Hepatocyte (in vitro differentiated cells): ENCODE results near the gene IL4R. TPM values are rescaled to one million over a fixed set of nuclear protein-coding genes. Genes with fewer than 3 reads are reported as not detected.

Experiments
- DNase-seq: peaks from one replicate; pipeline ENCODE4 v3.0.0-alpha.2; 2016; ENCODE audit warnings: low spot score
- H2AFZ ChIP-seq: fragments of 200-600 bp; sonication (generic); 2 replicates; pipeline ENCODE4 v1.6.0; 2016; ENCODE audit warnings: antibody characterized with exemption, mild to moderate bottlenecking
- H3K27ac ChIP-seq: fragments of 200-600 bp; sonication (generic); 2 replicates; pipeline ENCODE4 v1.5.1; 2016; ENCODE audit warnings: mild to moderate bottlenecking
- H3K27me3 ChIP-seq: fragments of 200-600 bp; sonication (generic); 2 replicates; pipeline ENCODE4 v1.6.1; 2016
- H3K36me3 ChIP-seq: fragments of 200-600 bp; sonication (generic); replicated peaks from 2 replicates; pipeline ENCODE4 v1.5.1; 2016; ENCODE audit warnings: low read depth; ENCODE audit not compliant: insufficient read depth
- H3K4me1 ChIP-seq: fragments of 200-600 bp; sonication (generic); 2 replicates; pipeline ENCODE4 v1.5.1; 2016; ENCODE audit warnings: mild to moderate bottlenecking, moderate library complexity; ENCODE audit not compliant: insufficient read depth
- H3K4me2 ChIP-seq: fragments of 200-600 bp; sonication (generic); 2 replicates; pipeline ENCODE4 v1.6.0; 2016
- H3K4me3 ChIP-seq: fragments of 200-600 bp; sonication (generic); 2 replicates; pipeline ENCODE4 v1.5.1; 2016; ENCODE audit warnings: mild to moderate bottlenecking
- H3K79me2 ChIP-seq: fragments of 200-600 bp; sonication (generic); 2 replicates; pipeline ENCODE4 v1.6.0; 2017; ENCODE audit warnings: mild to moderate bottlenecking
- H3K9me2 ChIP-seq: fragments of 200-600 bp; sonication (generic); replicated peaks from 2 replicates; pipeline ENCODE4 v1.6.0; 2017; ENCODE audit warnings: mild to moderate bottlenecking; ENCODE audit not compliant: insufficient read depth
- H3K9me3 ChIP-seq: fragments of 200-600 bp; sonication (generic); 2 replicates; pipeline ENCODE4 v1.5.1; 2016; ENCODE audit warnings: low read depth, mild to moderate bottlenecking
- H4K20me1 ChIP-seq: fragments of 200-600 bp; sonication (generic); 2 replicates; pipeline ENCODE4 v1.6.0; 2016; ENCODE audit warnings: mild to moderate bottlenecking; ENCODE audit not compliant: insufficient read depth, poor library complexity, severe bottlenecking
- CTCF ChIP-seq: fragments of 200-600 bp; sonication (generic); IDR thresholded peaks from 2 replicates; pipeline ENCODE4 v1.5.1; 2016; ENCODE audit warnings: antibody characterized with exemption, mild to moderate bottlenecking; ENCODE audit not compliant: poor library complexity
- EZH2 ChIP-seq: fragments of 200-600 bp; sonication (generic); IDR thresholded peaks from 2 replicates; pipeline ENCODE4 v1.6.1; 2016; ENCODE audit warnings: antibody characterized with exemption, mild to moderate bottlenecking, borderline replicate concordance
- EZH2phosphoT487 ChIP-seq: fragments of 200-600 bp; sonication (generic); IDR thresholded peaks from one replicate; pipeline ENCODE4 v1.6.1; 2018; ENCODE audit warnings: antibody characterized with exemption, mild to moderate bottlenecking, low read depth, moderate library complexity; ENCODE audit not compliant: unreplicated experiment, severe bottlenecking
- WGBS: methylation state at CpG from one replicate; pipeline ENCODE4 v1.1.6; 2016; ENCODE audit warnings: low lambda C conversion rate; ENCODE audit errors: missing lambda C conversion rate; 5-methylcytosine and 5-hydroxymethylcytosine counted together
- polyA plus RNA-seq: library from polyadenylated mRNA; unstranded; fragments of >200 nt; fragmentation: Nextera tagmentation; extraction: Ambion mirVana; gene quantifications from 2 replicates; pipeline ENCODE4 v1.2.1, GENCODE V29; 2016
- total RNA-seq: library from RNA; depleted of rRNA; stranded (reverse); fragments of >200 nt; gene quantifications from 2 replicates; pipeline ENCODE4 v1.2.3, GENCODE V29; 2014

The IL4R gene
- total and polyA plus RNA-seq, 2 experiments from 2014 or later, result 22.3 to 23.6 TPM

DNA sequence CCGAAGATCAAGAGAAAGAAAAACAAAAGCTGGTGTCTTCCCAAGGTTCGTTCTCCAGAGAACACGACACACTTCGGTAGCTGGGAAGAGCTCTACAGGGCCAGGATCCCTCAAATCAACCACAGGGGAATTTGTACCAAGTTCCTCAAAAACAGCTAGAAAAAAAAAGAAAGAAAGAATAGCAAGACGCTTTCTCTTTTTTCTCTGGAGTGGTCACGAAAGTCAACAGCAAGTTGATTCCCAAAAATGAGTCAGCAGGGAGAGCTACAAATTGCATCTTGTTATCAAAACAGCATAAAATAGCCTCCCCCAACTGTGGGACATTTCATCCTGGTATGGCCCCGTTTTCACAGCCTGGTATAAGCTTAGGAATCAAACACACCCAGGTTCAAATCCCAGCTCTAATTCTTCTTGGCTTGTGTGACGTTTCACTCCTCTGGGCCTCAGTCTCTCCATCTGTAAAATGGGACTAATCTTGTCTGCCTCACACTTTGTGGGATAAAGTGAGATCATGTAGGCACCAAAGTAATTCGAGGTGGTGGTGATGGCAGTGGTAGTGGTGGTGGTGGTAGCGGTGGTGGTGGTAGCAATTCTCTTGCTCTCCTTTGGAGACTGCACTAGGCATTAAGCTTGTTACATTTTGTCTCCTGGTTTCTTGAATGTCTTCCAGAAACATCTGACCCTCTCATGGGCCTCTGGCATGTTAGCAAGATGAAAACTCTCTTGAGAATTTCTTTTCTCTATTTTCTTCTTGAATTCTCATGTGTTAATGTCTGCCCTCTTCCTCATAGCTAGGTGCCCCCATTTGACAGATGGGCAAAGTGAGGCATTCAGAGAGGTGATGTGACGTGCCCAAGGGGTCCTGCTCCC, 87.2 kb downstream of the IL4R start:
- TF ChIP-seq EZH2phosphoT487 (no peak), CTCF (no peak), EZH2 (no peak)
- no peaks in the 10 kb centered on the region for H3K9me3 ChIP-seq
- no peak overlapping the region for H3K4me3 ChIP-seq
- no peaks in the 10 kb centered on the region for H3K4me1 ChIP-seq
- no peaks in the 10 kb centered on the region for H4K20me1 ChIP-seq
- H3K27me3 ChIP-seq, result no peaks in the 10 kb centered on the region
- WGBS, result 54% methylated on average over 11 of the region's 11 CpGs
- no peaks in the 10 kb centered on the region for H3K9me2 ChIP-seq
- no peak for DNase-seq
- H3K27ac ChIP-seq, result no peak overlapping the region
- H3K79me2 ChIP-seq, result no peaks in the 10 kb centered on the region
- no peak overlapping the region for H2AFZ ChIP-seq
- no peak overlapping the region for H3K4me2 ChIP-seq
- no peaks in the 10 kb centered on the region for H3K36me3 ChIP-seq

- no peaks in the 10 kb centered on the region for H3K36me3 ChIP-seq
- H3K4me2 ChIP-seq, result no peak within 1 kb of the TSS
- H4K20me1 ChIP-seq, result no peaks in the 10 kb centered on the region
- H3K4me3 ChIP-seq, result no peak within 1 kb of the TSS
- no peaks in the 10 kb centered on the region for H3K4me1 ChIP-seq
- no peaks in the 10 kb centered on the region for H3K27me3 ChIP-seq
- no peaks in the 10 kb centered on the region for H3K79me2 ChIP-seq
- no peaks in the 10 kb centered on the region for H3K9me3 ChIP-seq
- TF ChIP-seq EZH2phosphoT487 (no peak), CTCF (no peak), EZH2 (no peak)
- H2AFZ ChIP-seq, result no peak within 1 kb of the TSS
- DNase-seq, result no peak
- H3K9me2 ChIP-seq, result no peaks in the 10 kb centered on the region
- H3K27ac ChIP-seq, result no peak within 1 kb of the TSS
- WGBS, result 59% methylated on average over 23 of the region's 23 CpGs
Measured at GRCh38 chr16:27401768-27402568, 88.2 kb downstream of the IL4R start, which contains the start of gene IL21R. Gene IL21R, plus strand, starts transcription at chr16:27402174. Its CDS starts 27,898 bp downstream, at chr16:27430072.

- H3K9me2 ChIP-seq, result no peaks in the 10 kb centered on the region
- no peak overlapping the region for H3K4me2 ChIP-seq
- no peaks in the 10 kb centered on the region for H3K27me3 ChIP-seq
- no peaks in the 10 kb centered on the region for H3K9me3 ChIP-seq
- H4K20me1 ChIP-seq, result no peaks in the 10 kb centered on the region
- no peaks in the 10 kb centered on the region for H3K79me2 ChIP-seq
- no peak overlapping the region for H3K4me3 ChIP-seq
- 86% methylated on average over 8 of the region's 8 CpGs for WGBS
- H3K4me1 ChIP-seq, result no peaks in the 10 kb centered on the region
- TF ChIP-seq EZH2, result no peak
- no peak for TF ChIP-seq CTCF
- no peak for TF ChIP-seq EZH2phosphoT487
- DNase-seq, result no peak
- H3K36me3 ChIP-seq, result no peaks in the 10 kb centered on the region
- H2AFZ ChIP-seq, result no peak overlapping the region
- H3K27ac ChIP-seq, result no peak overlapping the region
Measured at GRCh38 chr16:27402569-27402963, 88.8 kb downstream of the IL4R start.
